Skeletal muscle cell (primary cell): Measurements from ENCODE around the gene GPR176.

Source experiments
- DNase-seq: peaks from one replicate; pipeline ENCODE4 v3.0.0-alpha.2; 2010; ENCODE audit warnings: low read depth
- H3K4me3 ChIP-seq: 2 replicates; pipeline ENCODE4 v1.5.1; 2011; ENCODE audit warnings: low read depth, mild to moderate bottlenecking, control low read depth, low read length, moderate library complexity

The GPR176 gene

GRCh38 chr15:39870537-39870936, 49.5 kb downstream of the GPR176 start:
- no peak for DNase-seq
- H3K4me3 ChIP-seq: no peak overlapping the region

GRCh38 chr15:39869858-39870515, 50.1 kb downstream of the GPR176 start:
- DNase-seq: no peak
- no peak overlapping the region for H3K4me3 ChIP-seq

- no peak for DNase-seq
Measured at GRCh38 chr15:39869254-39869653, 50.8 kb downstream of the GPR176 start.

GRCh38 chr15:39868396-39868795, 51.7 kb downstream of the GPR176 start:
- no peak for DNase-seq
- no peak overlapping the region for H3K4me3 ChIP-seq

More at GRCh38 chr15:39869254-39869653, 50.8 kb downstream of the GPR176 start:
- no peak overlapping the region for H3K4me3 ChIP-seq

- H3K4me3 ChIP-seq: no peak overlapping the region
- no peak for DNase-seq
Measured at GRCh38 chr15:39864116-39864515, 56.0 kb downstream of the GPR176 start.

- H3K4me3 ChIP-seq: no peak overlapping the region
- no peak for DNase-seq
Measured at GRCh38 chr15:39860871-39861270, 59.2 kb downstream of the GPR176 start.

GRCh38 chr15:39860200-39860599, 59.9 kb downstream of the GPR176 start:
- H3K4me3 ChIP-seq: no peak overlapping the region
- DNase-seq: peak; percentile 35

GRCh38 chr15:39859636-39860035, 60.4 kb downstream of the GPR176 start:
- no peak overlapping the region for H3K4me3 ChIP-seq
- no peak for DNase-seq

- H3K4me3 ChIP-seq: no peak overlapping the region
Measured at GRCh38 chr15:39857132-39857531, 62.9 kb downstream of the GPR176 start.

GRCh38 chr15:39856357-39856756, 63.7 kb downstream of the GPR176 start:
- H3K4me3 ChIP-seq: no peak overlapping the region
- DNase-seq: no peak

More at GRCh38 chr15:39857132-39857531, 62.9 kb downstream of the GPR176 start:
- DNase-seq: no peak

GRCh38 chr15:39855400-39855799, 64.7 kb downstream of the GPR176 start:
- H3K4me3 ChIP-seq: no peak overlapping the region
- DNase-seq: peak; percentile 32

- H3K4me3 ChIP-seq: no peak overlapping the region
- no peak for DNase-seq
Measured at GRCh38 chr15:39854161-39854560, 65.9 kb downstream of the GPR176 start.

- DNase-seq: peak; percentile 60
- H3K4me3 ChIP-seq: no peak overlapping the region
Measured at GRCh38 chr15:39852250-39852649, 67.8 kb downstream of the GPR176 start.

- DNase-seq: no peak
Measured at GRCh38 chr15:39851500-39852092, 68.5 kb downstream of the GPR176 start.

GRCh38 chr15:39850436-39850835, 69.6 kb downstream of the GPR176 start:
- DNase-seq: no peak
- H3K4me3 ChIP-seq: no peak overlapping the region

More at GRCh38 chr15:39851500-39852092, 68.5 kb downstream of the GPR176 start:
- no peak overlapping the region for H3K4me3 ChIP-seq

- H3K4me3 ChIP-seq: no peak overlapping the region
- no peak for DNase-seq
Measured at GRCh38 chr15:39846108-39846507, 74.0 kb downstream of the GPR176 start.

- no peak for DNase-seq
- no peak overlapping the region for H3K4me3 ChIP-seq
Measured at GRCh38 chr15:39845582-39845981, 74.5 kb downstream of the GPR176 start.

GRCh38 chr15:39843565-39843964, 76.5 kb downstream of the GPR176 start:
- no peak for DNase-seq

GRCh38 chr15:39837454-39837853, 82.6 kb downstream of the GPR176 start:
- no peak overlapping the region for H3K4me3 ChIP-seq
- DNase-seq: no peak

More at GRCh38 chr15:39843565-39843964, 76.5 kb downstream of the GPR176 start:
- H3K4me3 ChIP-seq: no peak overlapping the region

- DNase-seq: no peak
- no peak overlapping the region for H3K4me3 ChIP-seq
Measured at GRCh38 chr15:39835550-39835949, 84.5 kb downstream of the GPR176 start.

GRCh38 chr15:39834256-39834655, 85.8 kb downstream of the GPR176 start:
- no peak overlapping the region for H3K4me3 ChIP-seq

More at GRCh38 chr15:39834256-39834655, 85.8 kb downstream of the GPR176 start:
- no peak for DNase-seq
